GM18519 (cell line): Measurements from ENCODE around the gene SEZ6L.

Experiments
- ATAC-seq: cut with Tn5 transposase; IDR thresholded peaks from one replicate; pipeline ENCODE4 v1.9.1; 2021; ENCODE audit warnings: mild to moderate bottlenecking, moderate library complexity; ENCODE audit not compliant: unreplicated experiment, low FRiP score

Gene SEZ6L

DNA sequence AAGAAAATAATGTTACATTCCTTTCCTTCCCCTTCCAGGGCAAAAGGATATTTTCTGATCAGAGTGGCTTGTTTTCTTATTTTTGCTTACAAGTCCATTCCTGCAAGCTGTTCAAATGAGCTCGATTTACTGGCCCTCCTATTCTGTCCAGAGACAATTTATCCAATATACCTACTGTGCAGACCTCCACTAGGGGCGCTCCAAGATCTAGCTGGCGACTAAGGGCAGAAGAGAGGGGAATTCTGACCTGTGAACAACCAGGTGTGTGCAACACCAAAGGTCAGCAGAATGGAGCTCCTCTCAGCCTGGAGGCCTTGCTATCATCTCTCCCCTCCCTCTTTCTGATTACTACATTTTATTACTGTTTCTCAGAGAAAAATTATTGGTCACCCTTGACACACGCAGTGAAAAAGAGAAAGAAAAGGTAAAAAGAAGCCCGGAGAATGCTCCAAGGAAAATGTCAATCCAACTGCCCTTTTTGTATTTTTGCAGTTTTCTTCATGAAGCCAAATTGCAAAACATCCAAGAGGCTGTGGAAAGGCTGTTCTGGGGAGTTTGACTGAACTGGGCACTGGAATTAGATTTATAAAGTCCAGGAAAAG lies 3.2 kb downstream of the SEZ6L start:
- ATAC-seq: no peak

DNA sequence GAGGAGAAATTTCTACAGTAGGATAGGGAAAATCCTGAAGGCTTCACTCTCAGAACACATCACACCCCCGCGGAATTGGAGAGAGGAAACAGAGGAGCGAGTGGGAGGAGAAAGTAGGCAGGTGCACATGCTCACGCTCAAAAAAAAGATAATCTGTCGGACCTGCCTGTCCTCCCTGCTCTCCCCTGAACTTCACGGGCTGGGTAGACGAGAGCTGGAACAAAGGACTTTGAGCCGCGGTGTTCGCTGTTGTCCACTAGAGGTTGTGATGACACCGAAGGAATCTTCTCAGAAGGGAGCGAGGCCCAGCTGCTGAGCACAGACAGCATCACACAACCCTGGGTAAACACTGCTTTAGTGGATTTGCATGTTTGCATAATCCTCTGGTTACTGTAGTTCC lies 5.0 kb downstream of the SEZ6L start:
- ATAC-seq: no peak

DNA sequence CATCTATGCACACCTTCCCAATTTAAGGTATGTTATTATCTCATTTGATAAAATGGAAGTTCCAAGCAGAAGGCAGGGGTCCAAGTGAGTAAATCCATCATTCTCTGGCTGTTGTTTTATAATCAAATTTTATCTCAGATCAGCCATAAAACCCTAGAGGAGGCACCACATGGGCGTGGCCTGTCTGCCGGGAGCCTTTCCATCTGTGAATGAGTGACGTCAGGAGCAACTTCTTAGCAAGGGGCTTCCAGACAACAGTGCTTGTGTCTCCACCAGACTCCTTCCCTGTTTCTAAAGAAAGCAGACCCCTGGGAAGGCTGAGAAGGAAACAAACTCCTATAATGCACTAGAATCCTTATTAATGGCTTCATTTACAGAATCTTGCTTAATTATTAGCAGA lies 13.5 kb downstream of the SEZ6L start:
- ATAC-seq: no peak

DNA sequence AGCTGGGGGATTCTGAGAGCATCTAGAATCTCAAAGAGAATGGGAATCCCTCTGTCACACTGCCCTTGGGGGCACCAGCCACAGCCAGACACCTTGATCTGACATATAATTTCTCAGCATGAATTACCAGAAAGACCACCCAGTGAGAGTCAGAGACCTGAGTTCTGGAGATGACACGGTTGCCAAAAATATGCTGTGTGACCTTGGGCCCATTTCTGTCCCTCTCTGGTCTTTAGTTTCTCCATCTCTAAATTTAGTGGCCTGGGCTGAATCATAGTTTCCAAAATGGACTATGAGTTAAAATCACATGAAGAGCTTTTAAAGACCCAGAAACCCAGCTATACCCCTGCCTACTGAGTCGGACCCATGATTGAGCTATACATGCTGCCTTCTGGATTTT lies 15.9 kb downstream of the SEZ6L start:
- ATAC-seq: no peak

DNA sequence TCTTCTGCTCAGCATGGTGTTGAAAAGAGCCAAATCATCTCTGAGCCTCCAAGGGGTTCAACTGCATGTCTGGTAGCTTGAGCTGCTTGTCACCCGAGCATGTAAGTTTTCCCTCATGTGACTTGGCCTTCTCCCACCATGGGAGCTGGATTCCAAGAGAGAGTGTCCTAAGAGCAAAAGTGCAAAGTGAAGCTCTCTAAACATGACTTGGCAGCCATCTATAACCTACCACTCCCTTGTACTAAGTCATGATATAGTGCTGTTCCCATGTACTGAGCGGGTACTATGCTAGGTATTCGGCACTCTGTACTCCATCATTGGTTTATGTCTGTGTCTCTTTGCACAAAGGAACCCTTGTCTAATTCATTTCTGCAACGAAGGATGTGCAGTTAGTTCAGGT lies 19.1 kb downstream of the SEZ6L start:
- no peak for ATAC-seq

DNA sequence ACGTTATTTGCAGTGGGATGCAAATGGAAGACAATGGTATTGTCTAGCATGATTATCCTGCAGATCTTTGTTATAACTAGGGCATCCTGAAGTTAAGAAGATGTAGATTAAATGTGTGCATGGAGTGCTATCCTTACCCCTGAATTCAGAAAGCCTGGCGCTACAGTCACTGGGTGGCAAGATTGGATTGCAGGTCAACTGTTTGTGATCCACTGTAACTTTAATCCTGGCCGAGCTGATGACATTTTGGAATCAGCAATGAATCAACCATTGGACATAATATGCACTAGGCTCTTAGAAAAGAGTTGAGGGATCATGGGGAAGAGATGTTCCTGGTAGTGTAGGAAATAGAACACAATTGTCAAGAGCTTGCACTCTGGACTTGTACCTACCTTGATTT lies 25.1 kb downstream of the SEZ6L start:
- no peak for ATAC-seq

DNA sequence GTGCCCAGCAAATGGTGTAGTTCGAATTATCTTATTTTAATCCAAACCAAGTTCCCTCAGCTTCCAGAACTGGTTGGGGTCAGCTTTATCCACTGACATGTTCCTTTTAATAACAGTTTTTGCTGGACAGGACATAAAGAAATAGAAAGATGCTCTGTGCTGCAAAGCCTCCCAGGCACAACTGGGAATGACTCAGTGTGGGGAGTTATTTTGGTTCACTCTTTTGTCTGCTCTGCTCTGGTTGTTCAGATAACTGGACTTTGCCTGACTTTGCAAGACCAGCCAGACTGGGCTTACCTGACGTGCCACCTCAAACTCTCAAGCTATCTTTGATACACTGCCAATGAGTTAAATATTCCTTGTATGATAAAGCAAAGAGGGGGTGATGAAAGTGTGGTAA lies 25.6 kb downstream of the SEZ6L start:
- ATAC-seq: no peak

DNA sequence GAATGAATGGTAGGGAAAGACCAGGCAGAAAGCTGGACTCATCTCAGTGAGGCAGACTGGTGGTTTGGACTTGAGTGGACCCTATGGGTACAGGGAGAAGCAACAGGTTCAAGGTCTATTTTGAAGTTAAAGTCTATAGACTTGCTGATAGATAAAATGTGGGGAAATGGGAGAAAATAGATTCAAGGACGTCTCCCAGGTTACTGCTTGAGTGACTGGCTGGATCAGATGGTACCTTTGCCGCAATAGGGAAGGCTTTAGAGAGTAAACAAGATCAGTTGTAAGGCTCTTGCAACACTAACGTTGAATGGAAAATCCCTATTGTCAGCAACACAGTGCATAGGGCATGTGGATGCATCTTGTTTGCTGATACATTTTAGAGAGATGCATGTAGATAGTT lies 27.4 kb downstream of the SEZ6L start:
- ATAC-seq: no peak

DNA sequence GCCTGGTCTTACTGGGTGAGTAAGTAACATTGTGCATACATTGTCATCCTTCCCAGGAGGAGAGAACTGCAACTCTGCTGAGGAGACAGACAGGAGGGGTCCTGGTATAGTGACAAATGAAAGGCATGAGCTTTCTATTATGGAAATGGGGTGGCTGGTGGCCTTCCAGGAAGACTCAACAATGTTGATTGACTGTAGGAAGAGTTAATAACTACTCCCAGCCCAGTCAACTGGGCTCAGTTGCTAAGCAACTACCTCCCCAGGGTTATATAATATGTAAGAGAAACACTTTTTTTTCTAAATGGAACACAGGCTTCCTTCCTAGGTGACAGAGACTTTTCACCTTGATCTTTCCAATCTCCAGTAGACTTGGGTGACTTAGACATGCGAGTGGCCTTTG lies 28.2 kb downstream of the SEZ6L start:
- ATAC-seq: no peak

DNA sequence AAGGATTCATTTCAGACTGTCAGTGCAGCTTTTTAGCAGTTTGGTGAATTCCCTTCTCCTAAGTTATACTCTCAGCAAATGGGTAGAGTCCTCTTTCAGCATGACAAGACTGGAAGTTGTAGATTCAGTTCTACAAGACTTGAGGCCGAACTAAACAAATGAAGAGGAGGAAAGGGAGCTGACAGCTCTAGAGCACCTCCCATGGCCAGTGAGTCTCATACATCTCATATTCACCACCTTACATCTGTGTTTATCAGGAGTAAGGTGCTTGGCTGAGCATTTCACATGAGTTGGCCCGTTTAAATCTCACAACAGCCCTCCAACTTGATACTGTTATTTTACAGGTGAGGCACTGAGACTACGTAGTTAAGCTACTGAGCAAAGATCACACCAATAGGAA lies 30.4 kb downstream of the SEZ6L start:
- no peak for ATAC-seq

DNA sequence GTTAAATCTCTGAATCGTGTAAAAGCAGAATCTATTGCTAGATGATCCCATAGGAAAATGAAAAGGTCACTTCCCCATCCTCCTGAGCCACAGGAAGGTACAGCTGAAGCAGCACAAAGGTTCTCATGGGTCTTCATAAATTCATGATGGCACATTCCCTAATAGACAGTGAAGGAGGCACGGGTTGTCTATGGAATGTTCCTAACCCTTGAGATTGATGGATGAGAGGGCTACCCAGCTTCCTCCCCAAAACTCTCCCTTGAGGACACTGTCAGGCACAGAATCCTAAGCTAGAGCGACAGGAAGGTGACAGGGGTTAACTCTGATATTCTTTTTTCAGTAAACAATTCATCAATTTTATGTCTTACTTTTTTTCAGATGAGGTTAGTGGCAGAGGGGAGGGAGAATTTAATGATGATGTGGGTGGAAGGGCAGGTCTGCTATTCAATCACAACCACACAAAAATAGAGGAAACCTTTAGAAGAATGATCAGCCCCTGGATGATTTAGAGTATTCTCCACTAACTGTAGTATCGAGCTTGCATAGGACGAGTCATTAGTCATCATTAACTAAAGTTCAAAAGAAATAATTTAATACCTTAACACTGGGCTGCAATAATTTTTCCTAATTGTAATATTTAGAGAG lies 33.1 kb downstream of the SEZ6L start:
- ATAC-seq: no peak

DNA sequence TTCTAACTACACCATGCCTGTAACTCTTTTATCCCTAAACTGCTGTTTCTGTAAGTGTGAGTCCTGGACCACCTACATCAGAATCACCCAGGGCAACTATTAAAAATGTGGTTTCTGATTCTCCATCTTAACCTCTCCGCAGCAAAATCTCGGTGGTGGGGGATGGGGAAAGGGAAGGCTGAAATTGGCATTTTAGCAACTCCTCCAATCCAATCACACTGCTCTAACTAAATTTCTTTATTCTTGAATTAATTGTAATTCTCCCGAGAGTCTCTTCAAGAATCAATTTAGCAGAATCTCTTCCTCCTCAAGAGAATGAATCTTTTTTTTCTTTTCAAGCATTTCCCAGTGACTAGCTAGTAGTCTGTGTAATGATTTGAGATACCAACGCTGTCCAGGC lies 36.2 kb downstream of the SEZ6L start:
- no peak for ATAC-seq

DNA sequence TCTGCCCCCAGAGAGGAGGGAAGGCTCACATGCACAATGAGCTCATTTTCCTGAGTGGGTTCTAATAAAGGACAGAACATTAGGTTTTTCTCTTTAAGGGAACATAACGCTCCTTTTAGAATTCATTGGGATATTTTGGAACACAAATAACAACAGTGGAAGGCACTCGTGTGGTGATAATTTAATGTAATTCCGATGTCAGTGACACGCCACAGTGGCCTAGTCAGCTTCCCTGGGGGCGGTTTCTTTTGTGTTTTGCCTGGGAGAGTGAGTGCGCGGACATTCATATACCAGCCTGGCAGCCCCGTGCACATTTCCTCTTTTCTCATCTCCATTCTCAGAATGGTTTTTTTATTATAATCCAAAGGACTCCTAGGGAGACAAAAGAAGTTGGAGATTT lies 41.1 kb downstream of the SEZ6L start:
- ATAC-seq: no peak

DNA sequence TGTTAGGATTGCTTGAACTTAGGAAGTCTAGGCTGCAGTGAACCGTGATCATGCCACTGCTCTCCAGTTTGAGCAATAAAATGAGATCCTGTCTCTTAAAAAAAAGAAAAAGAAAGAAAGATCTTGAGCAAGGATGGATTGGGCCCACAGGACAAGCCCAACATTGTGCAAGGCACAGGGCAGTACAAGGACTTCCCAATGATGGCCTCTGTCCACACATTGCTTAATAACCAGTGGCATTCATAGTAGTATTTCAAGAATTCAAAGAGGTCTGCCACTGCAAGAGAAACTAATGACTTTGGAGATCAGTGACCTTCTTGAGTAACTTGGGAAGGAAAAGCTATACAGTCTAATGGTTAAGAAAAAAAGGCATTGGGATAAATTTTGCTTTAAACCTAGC lies 44.6 kb downstream of the SEZ6L start:
- no peak for ATAC-seq

DNA sequence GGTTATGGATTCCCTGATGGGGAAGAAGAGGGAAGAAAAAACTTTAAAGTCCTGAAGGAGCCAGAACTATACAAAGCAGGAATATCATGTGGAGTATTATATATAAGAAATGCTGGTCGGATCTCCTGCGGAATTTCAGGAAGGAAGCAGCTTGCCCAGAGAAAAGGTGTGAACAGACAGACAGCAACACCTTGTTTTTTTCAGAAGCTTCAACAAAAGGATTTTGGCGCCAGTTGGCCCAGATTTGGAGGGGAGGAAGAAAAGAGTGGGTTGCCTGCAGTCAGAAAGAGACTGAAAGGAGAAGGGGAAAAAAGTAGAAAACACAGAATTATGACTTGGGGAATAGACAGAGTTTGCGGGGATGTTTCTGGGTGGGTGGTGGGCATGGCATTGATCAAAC lies 45.2 kb downstream of the SEZ6L start:
- ATAC-seq: no peak

DNA sequence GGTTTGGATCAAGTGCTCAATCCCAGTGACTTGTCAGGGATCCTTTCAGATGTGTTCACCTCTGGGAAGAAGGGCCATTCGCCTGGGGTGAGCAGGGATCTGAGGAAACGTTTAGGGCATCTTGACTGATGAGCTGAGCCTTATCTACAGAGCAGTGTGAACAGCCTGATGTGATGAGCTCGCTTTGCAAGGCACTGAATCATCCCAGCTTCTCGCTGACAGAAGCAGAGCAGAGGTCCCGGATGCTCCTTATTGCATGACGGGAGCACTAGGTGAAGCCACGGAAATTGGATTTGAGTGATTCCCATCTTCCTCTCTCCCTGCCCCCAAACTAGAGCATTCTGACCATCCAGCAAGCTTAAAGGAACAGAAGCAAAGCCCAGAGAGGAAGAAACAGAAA lies 46.5 kb downstream of the SEZ6L start:
- no peak for ATAC-seq

DNA sequence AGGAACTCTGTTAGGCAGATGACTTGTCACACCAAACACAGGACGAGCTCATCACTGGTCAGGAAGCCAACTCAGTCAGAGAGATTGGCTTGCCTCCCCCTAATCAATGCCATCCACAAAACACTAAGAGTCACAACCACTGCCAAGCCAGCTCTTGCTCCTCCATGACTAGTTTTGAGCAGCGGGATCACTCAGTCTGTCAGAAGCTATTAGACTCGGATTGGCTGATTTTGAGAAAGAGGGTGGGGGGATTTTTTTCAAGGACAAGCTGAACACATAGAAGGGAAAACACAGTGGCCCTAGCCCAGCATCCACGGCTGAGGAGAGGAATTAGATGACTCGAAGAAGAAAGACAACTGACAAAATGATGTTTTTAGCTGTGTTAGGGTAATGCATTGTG lies 55.9 kb downstream of the SEZ6L start:
- no peak for ATAC-seq

DNA sequence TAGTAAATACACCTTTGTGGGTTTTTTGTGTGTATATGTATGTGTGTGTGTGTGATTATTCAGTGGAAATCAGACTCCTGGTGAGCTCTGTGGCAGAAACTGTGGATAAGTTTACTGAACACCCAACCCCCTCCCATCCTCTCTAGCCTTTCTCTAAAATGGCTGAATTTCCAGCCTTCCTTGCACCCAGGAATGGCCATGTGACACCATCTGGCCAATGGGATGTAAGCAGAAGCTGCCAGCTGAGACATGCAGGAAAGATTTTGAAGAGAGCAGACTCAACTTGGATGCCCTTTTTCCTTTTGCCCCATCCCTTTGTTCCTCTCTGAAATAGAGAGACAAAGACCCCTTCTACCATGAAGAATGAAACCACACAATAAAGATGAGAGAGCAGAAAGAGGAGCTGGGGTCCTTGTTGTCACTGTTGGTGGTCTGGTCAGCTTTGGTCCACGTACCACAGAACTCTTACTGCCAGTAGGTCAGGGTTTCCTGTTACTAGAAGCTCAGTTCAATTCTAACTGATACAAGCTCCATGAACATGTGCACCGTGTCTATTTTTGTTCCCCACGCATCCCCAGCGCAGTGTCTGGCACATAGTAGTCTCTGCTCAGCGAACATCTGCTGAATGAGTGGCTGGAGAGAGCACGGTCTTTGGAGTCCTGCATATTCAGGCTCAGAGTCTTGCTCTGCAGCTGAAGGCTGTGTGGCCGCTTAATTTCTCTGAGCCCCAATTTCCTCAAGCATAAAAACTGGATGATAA lies 57.5 kb downstream of the SEZ6L start:
- no peak for ATAC-seq

DNA sequence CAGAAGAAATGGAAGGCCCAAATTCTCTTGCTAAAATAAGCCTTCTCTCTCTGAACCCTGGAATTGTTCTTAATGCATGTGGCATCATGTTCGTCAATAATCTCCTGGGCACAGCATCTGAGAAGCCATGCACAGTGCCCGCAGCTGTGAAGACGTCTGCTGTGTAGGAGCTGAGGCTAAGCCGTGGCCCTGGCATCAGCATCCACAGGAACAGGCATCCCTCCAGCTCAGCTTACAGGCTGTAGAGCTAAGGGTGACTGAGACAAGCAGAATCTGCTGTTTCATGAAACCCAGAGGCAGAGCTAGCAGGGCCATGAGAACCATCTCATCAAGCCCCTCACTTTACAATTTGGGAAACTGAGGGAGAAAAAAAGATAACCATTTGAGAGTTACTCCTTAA lies 60.6 kb downstream of the SEZ6L start:
- ATAC-seq: no peak

DNA sequence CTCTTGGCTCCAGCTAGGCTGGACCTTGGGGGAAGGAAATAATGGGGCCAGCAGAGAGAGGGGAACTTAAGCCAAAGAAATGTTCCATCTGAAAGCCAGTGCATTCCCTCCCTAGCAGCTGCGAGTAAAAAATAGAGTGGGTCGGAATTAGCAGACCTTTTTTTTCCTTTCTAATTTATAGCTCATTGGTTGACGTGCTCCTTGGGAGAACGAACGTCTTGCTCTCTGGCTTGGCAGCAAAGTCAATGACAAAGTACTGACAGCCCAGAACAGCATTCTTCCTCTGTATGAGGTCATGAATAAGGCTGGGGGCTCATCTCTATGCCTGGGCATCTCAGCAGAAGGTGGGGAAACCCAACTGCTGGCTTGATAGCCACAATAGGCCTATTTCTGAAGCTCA lies 65.0 kb downstream of the SEZ6L start:
- ATAC-seq: no peak

DNA sequence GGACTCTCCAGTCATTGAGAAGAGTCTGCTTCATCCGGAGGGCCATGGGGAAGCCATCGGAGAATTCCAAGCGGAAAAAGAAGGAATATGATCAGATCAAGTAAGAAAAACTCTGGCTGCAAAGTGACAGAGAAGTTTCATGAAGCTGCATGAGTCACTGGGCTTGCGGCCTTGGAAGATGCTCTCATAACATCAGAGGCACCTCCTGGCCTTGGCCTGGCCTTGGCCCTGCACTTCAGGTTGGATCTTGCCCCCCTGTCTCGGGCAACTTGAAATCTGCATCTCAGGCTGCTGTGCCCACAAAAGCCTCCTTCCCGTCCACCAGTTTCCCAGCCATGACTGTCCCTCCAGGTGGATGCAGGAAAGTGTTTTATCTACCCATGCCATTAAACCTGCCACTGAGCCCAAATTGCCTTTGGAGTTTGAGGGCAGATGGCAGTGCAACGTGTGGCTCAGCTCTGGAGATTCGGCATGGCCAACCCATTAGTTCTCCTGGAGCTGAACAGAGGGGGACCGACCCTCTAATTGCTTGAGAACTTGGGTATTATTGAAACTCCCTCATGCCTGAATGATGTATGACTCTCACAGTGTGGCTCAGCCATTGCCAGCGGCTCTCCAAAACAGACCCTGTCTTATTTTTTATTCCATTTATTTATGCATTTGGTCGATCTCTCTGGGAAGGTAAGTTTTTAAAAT lies 66.7 kb downstream of the SEZ6L start:
- no peak for ATAC-seq

DNA sequence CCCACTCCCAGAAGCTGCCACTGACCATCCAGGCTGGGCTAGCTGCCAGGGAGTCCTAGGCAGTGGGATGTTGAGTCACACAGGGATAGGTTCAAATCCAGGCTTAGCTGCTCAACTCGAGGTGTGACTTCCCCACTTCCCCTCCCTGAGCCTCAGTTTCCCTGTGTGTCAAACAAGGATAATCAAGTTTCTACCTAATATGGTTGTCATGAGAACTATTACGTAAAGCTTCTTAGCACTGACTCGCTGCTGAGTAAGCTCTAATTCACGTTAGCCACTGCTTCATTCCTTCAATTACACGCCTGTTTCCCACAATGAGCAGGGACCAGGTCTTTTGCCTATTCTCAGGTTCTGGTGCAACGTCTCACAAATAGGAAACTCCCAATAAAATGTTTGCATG lies 67.7 kb downstream of the SEZ6L start:
- no peak for ATAC-seq
